Adrenal gland (tissue), 5 donors: ENCODE data around the gene AAMDC.
"Not testable (repeated sequence)": the region's sequence is repeated elsewhere in the genome, so short reads cannot be mapped to it uniquely, and the experiment has no call there.

Experiments used
- POLR2A ChIP-seq, 2 donors: fragments of 450-650 bp; IDR thresholded peaks; one replicate each; pipeline ENCODE4 v1.6.1; 2017; ENCODE audit warnings: antibody characterized with exemption in 2 of 2, mild to moderate bottlenecking in 2 of 2, moderate library complexity in 1 of 2
- TF ChIP-seq, protein P1 (sequence below), 6 experiments: fragments of 450-650 bp in 4 of 6; fragments of 200-600 bp in 2 of 6; sonication (generic) in 1 of 6; IDR thresholded peaks; 1 replicate in 5 of 6; 2 replicates in 1 of 6; pipeline versions ENCODE4 v1.5.1 to v1.8.0; 2016 to 2021; ENCODE audit warnings: antibody characterized with exemption in 6 of 6, mild to moderate bottlenecking in 2 of 6, moderate library complexity in 1 of 6
- donor health status: DM: no; HTN: no; CAD: no.

DNA sequence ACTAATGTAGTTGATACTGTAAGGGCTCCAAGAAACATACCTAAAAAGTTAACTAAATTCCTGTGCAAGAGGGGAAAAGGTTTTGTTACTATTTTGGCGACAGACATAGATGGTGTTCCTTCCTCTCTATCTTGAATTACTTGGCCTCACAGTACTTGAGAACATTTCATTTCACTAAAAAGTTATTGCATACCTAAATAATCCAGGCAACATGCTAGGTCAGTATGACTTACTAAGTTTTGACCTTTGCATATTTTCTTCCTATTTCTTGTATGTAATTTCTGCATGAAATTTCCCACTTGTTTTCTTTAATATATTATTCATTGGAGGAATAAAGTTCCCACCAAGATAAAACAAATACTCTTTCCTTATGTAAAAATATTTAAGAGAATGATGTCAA, 74.0 kb downstream of the AAMDC start:
- TF ChIP-seq POLR2A (IDR thresholded peaks at IDR 0.05) = not testable (repeated sequence)
- TF ChIP-seq, protein P1, sequence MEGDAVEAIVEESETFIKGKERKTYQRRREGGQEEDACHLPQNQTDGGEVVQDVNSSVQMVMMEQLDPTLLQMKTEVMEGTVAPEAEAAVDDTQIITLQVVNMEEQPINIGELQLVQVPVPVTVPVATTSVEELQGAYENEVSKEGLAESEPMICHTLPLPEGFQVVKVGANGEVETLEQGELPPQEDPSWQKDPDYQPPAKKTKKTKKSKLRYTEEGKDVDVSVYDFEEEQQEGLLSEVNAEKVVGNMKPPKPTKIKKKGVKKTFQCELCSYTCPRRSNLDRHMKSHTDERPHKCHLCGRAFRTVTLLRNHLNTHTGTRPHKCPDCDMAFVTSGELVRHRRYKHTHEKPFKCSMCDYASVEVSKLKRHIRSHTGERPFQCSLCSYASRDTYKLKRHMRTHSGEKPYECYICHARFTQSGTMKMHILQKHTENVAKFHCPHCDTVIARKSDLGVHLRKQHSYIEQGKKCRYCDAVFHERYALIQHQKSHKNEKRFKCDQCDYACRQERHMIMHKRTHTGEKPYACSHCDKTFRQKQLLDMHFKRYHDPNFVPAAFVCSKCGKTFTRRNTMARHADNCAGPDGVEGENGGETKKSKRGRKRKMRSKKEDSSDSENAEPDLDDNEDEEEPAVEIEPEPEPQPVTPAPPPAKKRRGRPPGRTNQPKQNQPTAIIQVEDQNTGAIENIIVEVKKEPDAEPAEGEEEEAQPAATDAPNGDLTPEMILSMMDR (IDR thresholded peaks at IDR 0.05) = not testable (repeated sequence)
